K562 (cell line): ENCODE measurements around the gene HIF1A.

ENCODE experiments used
- BHLHE40 ChIP-seq: IDR thresholded peaks from 2 replicates; pipeline ENCODE4 v1.6.1; 2011; ENCODE audit warnings: low read length, improper control_type of control experiment
- GABPA ChIP-seq: fragments of 200-800 bp; sonication (Bioruptor generic); conservative IDR thresholded peaks from 2 replicates; pipeline ENCODE4 v1.6.1; 2016; ENCODE audit warnings: low read depth, missing genetic modification characterization, missing compliant biosample characterization
- TAF1 ChIP-seq: IDR thresholded peaks from 2 replicates; pipeline ENCODE4 v1.6.1; 2011; ENCODE audit warnings: mild to moderate bottlenecking, low read length, moderate library complexity; ENCODE audit not compliant: insufficient read depth, control insufficient read depth, severe bottlenecking; ENCODE audit errors: extremely low read depth
- ZNF778 ChIP-seq: fragments of 450-650 bp; formaldehyde crosslinking; IDR thresholded peaks from 2 replicates; pipeline ENCODE4 v1.4.0; 2020; ENCODE audit warnings: mild to moderate bottlenecking, moderate library complexity
- TF ChIP-seq, protein P1 (sequence below): fragments of 250-450 bp; sonication (Bioruptor Pico); IDR thresholded peaks from 2 replicates; pipeline ENCODE4 v1.8.0; 2022; ENCODE audit warnings: moderate library complexity, mild to moderate bottlenecking, inconsistent platforms
- TF ChIP-seq, protein P2 (sequence below), 2 experiments: fragments of 450-650 bp in 1 of 2; sonication (generic) in 1 of 2; formaldehyde crosslinking in 1 of 2; IDR thresholded peaks in 1 of 2; conservative IDR thresholded peaks in 1 of 2; 2 replicates each; pipeline versions ENCODE4 v1.6.1 to v1.8.1; 2016 to 2023; ENCODE audit warnings: mild to moderate bottlenecking in 2 of 2, moderate library complexity in 2 of 2, inconsistent platforms in 1 of 2, missing genetic modification reagents in 1 of 2
- TF ChIP-seq, protein P3 (sequence below): fragments of 450-650 bp; IDR thresholded peaks from 2 replicates; pipeline ENCODE4 v1.7.0; 2016; ENCODE audit warnings: borderline replicate concordance

DNA sequence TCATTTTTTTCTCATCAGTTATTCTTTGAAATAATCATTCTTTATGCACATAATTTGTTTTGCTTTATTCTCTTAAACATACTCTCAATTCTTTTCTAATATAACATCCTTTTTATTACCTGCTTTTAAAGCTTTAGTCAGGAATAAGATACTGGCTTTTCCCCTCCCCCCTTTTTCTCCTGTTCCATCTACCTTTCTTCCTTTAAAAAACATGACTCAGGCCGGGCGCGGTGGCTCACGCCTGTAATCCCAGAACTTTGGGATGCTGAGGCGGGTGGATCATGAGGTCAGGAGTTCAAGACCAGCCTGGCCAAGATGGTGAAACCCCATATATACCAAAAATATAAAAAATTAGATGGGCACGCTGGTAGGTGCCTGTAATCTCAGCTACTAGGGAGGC lies 25.4 kb downstream of the HIF1A start:
- no peak for TF ChIP-seq BHLHE40
- TF ChIP-seq, protein P1, sequence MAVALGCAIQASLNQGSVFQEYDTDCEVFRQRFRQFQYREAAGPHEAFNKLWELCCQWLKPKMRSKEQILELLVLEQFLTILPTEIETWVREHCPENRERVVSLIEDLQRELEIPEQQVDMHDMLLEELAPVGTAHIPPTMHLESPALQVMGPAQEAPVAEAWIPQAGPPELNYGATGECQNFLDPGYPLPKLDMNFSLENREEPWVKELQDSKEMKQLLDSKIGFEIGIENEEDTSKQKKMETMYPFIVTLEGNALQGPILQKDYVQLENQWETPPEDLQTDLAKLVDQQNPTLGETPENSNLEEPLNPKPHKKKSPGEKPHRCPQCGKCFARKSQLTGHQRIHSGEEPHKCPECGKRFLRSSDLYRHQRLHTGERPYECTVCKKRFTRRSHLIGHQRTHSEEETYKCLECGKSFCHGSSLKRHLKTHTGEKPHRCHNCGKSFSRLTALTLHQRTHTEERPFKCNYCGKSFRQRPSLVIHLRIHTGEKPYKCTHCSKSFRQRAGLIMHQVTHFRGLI (CRISPR knock-in tag), result no peak
- no peak for TF ChIP-seq ZNF778
- TF ChIP-seq, protein P2, sequence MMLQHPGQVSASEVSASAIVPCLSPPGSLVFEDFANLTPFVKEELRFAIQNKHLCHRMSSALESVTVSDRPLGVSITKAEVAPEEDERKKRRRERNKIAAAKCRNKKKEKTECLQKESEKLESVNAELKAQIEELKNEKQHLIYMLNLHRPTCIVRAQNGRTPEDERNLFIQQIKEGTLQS (IDR thresholded peaks at IDR 0.05), result no peak
- TF ChIP-seq, protein P2 (CRISPR knock-in tag; conservative IDR thresholded peaks at IDR 0.05), result no peak
- no peak for TF ChIP-seq TAF1
- TF ChIP-seq, protein P3, sequence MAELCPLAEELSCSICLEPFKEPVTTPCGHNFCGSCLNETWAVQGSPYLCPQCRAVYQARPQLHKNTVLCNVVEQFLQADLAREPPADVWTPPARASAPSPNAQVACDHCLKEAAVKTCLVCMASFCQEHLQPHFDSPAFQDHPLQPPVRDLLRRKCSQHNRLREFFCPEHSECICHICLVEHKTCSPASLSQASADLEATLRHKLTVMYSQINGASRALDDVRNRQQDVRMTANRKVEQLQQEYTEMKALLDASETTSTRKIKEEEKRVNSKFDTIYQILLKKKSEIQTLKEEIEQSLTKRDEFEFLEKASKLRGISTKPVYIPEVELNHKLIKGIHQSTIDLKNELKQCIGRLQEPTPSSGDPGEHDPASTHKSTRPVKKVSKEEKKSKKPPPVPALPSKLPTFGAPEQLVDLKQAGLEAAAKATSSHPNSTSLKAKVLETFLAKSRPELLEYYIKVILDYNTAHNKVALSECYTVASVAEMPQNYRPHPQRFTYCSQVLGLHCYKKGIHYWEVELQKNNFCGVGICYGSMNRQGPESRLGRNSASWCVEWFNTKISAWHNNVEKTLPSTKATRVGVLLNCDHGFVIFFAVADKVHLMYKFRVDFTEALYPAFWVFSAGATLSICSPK, result no peak
- TF ChIP-seq GABPA (tag), result no peak
